PC-3 (cell line): Measurements from ENCODE around the gene CFAP141.

Experiments
- EZH2 ChIP-seq: fragments of 300-600 bp; sonication (generic); IDR thresholded peaks from one replicate; pipeline ENCODE4 v1.6.1; 2017; ENCODE audit warnings: antibody characterized with exemption, mild to moderate bottlenecking, low read length; ENCODE audit not compliant: unreplicated experiment
- EZH2phosphoT487 ChIP-seq: fragments of 300-600 bp; sonication (generic); IDR thresholded peaks from 2 replicates; pipeline ENCODE4 v1.6.1; 2018; ENCODE audit warnings: mild to moderate bottlenecking, antibody characterized with exemption, low read length, borderline replicate concordance
- TF ChIP-seq, protein P1 (sequence below): fragments of 300-600 bp; sonication (generic); conservative IDR thresholded peaks from 2 replicates; pipeline ENCODE4 v1.5.1; 2017; ENCODE audit warnings: antibody characterized with exemption, low read depth, mild to moderate bottlenecking, low read length

GRCh38 chr1:154213274-154213673 is 7.1 kb upstream of the CFAP141 start:
- TF ChIP-seq, protein P1, sequence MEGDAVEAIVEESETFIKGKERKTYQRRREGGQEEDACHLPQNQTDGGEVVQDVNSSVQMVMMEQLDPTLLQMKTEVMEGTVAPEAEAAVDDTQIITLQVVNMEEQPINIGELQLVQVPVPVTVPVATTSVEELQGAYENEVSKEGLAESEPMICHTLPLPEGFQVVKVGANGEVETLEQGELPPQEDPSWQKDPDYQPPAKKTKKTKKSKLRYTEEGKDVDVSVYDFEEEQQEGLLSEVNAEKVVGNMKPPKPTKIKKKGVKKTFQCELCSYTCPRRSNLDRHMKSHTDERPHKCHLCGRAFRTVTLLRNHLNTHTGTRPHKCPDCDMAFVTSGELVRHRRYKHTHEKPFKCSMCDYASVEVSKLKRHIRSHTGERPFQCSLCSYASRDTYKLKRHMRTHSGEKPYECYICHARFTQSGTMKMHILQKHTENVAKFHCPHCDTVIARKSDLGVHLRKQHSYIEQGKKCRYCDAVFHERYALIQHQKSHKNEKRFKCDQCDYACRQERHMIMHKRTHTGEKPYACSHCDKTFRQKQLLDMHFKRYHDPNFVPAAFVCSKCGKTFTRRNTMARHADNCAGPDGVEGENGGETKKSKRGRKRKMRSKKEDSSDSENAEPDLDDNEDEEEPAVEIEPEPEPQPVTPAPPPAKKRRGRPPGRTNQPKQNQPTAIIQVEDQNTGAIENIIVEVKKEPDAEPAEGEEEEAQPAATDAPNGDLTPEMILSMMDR = no peak
- TF ChIP-seq EZH2 = no peak
- TF ChIP-seq EZH2phosphoT487 = no peak
